Right hindlimb (tissue), 1 donor: ENCODE measurements around the gene MAD1L1.

ENCODE experiments used
- DNase-seq: peaks from one replicate; pipeline ENCODE4 v3.0.0-alpha.2; 2018

The MAD1L1 gene

DNA sequence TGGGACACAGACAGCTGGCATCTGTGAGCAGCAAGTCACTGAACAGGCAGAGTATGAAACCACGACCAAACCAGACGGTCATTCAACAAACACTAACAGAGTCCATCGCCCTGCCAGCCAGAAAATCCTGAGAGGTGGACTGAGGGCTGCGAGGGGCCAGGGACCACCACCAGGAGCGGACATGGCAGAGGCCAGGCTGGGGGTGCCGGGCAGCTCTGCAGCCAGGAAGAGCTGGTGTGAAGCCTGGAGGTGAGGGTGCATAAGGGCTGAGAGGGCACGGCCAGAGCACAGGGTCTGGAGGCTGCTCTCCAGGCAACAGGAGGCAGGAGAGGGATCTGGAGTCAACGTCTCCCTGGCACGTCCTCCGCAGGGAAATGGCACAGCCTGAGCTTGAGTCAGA is 15.5 kb downstream of the MAD1L1 start:
- DNase-seq, result no peak

DNA sequence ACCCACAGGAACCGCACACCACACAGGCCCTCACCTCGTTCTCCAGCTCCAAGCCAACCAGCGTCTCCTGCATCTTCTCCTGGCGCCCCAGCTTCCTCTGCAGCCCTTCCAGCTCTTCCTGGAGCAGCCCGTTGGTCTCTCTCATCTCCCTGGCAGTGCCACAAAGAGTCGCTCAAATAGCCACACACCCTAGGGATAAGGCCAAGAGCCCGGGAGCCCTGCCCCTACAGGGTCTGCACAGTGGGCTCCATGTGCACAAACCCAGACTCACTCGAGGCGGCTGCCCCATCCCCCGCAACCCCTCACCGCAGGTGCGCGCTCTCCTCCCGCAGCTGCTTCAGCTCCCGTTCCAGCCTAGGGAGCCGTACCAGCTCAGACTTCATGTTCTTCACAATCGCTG is 16.9 kb downstream of the MAD1L1 start:
- no peak for DNase-seq

DNA sequence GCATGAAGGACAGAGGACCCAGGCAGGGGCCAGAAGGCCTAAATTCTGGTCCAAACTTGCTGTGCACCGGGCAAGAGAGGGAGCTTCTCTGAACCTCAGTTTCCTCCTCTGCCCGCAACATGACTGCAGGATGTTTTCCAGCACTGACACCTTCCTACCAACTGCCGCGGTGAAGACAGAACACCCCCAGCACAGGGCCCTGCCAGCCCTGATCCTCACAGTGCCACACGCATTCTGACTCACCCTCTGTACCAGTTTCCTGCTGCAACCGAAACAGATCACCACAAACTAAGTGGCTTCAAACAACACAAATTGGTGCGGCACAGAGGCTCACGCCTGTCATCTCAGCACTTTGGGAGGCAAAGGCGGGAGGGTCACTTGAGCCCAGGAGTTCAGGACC is 18.1 kb downstream of the MAD1L1 start:
- no peak for DNase-seq

DNA sequence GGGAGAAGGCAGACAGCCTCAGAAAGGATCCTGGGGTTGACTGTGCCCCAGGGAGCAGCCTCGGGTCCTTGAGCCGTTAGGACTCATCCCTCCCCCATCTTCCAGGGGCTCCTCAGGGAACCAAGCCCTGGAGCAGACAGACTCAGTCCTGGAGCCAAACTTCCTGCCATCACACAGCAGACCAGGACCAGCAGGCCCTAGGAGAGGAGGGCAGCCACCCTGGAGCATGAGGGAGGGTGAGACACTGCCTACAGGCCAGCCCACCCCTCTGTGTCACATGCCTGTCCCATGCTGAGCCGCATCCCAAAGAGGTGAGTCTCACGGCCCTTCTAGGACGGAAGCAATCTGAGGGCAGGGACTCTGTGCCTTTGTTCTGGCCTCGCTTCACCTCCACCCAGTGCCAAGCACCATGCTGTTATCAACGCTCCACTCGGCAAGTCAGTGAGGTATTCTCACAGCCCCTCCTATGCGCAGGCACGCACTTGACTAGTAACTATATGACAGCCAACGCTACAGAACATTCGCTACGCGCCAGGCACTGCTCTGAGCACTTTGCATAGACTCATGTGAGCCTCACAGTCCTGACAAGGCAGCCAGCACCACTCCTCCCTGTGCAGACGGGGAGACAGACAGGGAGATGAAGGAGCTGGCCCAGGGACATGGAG is 19.1 kb downstream of the MAD1L1 start:
- no peak for DNase-seq

DNA sequence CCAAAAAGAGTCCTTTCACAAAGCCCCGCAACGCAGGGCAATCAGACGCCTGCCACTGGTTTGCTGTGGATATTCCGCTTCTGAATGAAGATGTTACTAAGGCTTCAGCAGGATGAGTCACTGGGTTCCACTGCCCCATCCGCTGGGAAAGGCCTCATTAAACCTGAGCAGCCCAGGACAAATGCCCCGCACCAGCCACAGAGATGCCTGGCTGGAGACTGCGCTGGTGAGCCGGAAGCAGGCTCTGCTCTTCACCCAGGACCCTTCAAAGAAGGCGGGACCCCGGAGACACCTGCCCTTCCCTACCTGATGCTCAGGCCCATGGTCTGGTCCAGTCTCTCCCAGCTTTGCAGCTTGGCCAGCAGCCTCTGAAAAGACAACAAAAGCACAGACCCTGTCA is 19.8 kb downstream of the MAD1L1 start:
- no peak for DNase-seq

DNA sequence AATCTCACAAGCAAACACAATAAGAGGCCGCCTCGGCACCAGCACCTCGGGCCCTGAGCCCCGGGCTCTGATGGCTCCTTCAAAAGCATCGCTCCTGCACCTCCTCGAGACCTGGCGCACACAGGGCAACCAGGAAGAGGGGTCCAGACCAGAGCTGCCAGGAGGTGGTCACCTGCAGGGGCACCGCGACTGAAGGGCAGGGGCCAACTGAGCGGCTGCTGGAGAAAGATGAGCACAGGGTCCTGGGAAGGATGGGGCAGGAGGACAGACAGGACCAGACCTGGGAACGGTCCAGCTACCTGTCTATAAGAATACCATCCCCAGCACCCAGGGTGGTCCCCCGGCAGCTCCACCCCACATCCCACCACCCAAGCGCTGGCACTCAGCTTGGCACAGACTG is 20.8 kb downstream of the MAD1L1 start:
- no peak for DNase-seq

DNA sequence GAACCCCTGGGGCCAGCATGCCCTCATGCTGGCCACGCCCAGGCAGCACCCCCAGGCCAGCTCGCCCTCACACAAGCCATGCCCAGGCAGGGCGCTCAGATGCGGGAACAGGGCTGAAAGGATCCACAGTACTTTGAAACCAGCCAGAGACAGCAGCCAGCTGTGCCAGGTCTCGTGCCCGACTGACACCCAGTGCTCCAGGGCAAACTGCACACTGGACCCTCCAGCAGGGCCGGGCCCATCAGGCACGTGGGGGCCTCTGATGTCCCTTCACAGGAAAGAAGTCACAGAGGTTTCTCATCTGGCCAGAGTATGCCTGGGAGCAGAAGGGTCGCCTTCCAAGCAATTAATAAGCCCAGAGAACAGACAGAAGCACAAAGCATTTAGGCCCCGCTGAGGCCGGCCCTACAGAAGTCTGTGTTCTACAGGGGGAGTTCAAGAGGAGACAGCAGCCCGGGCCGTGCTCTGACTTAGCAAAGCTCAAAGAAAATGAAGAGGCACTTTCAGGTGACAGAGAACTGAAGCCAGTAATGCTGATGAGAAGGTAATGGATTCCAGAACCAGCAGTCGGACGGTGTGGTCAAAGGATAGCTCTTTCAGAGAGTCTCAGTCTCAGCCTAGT is 21.4 kb downstream of the MAD1L1 start:
- DNase-seq, result no peak

DNA sequence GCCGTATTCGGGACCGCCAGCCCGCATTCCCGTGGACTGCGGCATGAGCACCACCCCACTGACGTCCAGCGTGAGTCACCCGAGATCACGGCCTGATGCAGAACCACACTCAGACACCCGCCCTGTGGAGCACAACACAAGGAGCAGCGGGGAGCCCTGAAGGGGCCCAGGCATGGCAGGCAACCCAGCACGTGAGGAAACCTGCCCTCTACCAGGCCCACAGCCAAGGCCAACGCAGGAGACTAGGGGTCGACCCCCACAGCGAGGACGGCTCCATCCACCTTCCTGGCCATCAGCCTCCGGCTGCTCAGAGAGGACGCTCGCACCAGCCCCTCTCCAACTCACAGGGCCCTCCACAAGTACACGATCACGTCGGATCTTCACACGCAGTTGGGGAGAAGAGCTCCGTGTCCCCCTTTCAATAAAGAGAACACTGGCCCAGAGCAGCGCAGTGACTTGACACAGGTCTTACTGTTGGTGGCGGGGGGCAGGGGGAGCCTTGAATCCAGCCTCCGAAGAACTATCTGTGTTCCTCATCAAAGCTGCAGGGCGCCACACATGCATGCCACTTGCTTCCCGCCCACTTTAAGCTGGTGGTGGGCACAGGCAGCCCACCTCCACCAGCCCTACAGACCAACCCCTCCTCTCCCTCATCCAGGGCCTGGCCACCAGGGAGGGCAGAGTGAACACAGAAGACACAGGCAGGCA is 22.0 kb downstream of the MAD1L1 start:
- DNase-seq, result no peak

DNA sequence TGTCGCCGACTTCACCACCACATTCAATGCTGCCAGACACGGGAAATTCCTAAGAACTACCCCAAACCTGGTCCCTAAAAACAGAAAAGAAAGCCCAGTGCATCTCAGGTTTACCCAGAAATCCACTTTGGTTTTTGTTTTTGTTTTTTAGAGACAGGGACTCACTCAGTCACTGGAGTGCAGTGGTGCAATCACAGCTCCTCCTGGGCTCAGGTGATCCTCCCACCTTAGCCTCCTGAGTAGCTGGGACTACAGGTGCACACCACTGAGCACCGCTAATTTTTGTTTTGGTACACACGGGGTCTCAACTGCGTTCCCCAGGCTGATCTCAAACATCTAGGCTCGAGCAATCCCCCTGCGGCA is 22.8 kb downstream of the MAD1L1 start:
- DNase-seq, result no peak

DNA sequence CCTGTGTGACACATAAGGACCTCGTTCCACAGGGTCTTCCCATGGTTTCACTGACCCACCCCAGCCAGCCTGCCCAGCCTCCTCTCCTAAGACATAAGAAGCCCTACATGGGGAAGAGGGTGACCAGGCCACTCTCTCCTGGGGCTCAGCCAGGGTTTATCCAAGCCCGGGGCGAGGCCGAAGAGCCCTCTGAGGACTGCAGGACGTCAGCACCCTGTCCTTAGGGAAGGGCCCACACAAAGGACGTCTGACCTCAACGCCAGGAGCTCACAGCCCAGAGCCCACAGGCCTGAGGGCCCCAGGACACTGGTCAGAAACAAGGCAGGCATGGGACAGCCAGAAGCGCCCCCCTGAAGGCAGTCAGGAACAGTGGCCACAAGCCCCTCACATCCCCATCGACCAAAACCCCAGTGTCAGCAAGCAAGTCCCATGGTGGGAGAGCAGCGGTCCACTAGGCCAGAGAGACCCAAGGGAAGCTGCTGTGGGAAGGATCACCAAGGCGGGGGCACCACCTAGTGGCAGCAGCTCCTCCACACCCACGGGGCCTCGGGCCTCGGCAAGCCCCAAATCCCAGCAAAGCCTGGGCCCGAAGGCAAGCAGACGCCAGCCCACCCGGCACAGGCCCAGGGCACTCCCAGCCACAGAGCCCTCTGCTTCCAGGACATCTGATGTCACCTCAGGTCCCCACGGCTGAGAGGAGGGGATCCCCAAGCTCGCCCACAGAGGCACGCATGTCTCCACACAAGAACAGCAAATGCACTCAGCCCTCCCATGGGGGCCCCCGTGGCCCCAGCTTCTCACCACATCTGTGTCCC is 23.4 kb downstream of the MAD1L1 start:
- peak; percentile 78 for DNase-seq

DNA sequence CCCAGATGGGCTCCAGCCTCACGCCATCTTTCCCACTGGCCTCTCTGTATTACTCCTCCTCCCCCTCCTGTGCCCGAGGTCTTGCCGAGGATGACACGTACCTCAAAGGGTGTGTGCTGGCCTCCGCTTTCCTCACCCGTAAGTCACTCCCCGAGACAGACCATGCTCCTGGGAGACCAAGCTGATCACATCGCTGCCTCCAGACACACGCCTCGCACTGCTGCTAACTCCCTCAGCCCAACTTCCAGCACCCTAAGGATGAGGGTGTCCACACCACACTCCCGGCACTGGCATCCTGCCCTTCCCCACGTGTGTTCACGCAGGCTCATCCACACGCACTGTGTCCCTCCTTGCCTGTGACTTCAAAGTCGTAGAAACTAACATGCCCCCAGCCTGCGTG is 24.0 kb downstream of the MAD1L1 start:
- DNase-seq, result no peak

DNA sequence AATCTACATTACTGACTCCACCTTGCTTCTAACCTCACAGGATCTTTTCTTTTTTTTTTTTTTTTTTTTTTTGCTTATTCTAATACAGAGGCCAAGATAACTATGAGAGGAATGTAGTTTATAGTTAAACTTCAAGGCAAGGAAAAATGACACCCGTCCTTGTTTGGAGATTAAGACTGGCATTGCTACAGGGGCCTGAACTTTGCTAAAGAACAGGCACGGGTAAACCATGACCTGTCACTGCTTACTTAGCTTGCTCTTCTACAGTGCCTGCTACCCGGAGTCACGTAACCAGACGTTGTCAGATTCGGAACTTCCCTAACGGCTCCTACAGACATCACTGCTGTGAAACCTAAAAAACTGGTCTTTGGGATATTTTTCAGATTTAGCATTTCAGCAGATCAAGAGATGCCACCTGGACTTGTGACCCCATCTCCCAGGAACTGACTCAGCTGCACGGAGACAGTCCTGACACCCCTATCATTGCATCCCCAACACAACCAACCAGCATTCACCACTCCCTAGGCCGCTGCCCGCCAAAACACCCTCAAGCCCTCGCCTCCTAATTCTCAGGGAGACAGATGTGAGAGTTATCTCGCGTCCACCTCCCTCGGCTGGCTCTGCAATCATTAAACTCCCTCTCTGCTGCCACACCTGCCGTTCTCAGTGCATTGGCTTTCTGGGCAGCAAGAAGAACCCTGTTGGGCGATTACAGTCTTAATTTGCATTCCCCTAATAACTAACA is 27.5 kb downstream of the MAD1L1 start:
- DNase-seq, result no peak

DNA sequence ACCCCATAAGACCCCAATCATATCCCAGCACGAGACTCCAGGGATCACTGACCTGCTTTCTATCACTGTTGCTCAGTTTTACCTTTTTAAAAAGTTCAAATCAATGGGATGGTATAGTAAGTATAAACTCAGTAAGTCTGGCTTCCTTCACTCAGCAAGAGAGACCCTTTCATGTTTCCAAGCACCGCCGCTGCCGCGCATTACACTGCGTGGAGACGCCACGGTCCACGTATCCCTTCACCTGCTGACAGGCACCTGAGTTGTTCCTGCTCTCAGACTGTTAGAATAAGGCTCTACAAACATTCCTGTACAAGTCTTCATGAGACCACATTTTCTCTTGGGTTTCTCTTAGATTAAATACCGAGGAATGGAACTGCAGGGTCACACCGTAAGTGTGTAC is 28.3 kb downstream of the MAD1L1 start:
- no peak for DNase-seq

DNA sequence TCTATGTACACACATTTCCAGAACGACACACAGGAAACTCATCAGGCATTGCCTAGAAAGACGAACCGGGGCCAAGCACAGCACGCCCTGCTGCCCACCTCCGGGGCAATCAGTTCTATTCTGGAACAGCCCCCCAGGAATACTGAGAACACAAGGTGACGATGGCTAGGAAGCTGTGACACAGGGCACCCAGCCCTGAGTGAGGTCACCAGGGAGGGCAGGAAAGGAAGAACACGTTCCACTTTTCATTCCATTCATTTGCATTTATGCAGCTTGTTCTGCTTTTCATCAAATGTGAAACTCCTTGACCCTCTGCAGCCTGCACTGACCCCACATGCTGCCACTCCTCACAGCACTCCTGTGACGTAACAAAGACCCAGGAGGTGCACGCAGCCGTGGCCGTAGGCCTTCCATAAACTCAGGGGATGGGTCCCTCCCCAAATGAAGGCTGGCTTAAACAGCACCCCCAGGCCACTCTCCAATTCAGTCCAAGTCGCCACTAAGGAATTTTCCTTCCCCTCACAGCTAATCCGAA is 28.9 kb downstream of the MAD1L1 start:
- no peak for DNase-seq

DNA sequence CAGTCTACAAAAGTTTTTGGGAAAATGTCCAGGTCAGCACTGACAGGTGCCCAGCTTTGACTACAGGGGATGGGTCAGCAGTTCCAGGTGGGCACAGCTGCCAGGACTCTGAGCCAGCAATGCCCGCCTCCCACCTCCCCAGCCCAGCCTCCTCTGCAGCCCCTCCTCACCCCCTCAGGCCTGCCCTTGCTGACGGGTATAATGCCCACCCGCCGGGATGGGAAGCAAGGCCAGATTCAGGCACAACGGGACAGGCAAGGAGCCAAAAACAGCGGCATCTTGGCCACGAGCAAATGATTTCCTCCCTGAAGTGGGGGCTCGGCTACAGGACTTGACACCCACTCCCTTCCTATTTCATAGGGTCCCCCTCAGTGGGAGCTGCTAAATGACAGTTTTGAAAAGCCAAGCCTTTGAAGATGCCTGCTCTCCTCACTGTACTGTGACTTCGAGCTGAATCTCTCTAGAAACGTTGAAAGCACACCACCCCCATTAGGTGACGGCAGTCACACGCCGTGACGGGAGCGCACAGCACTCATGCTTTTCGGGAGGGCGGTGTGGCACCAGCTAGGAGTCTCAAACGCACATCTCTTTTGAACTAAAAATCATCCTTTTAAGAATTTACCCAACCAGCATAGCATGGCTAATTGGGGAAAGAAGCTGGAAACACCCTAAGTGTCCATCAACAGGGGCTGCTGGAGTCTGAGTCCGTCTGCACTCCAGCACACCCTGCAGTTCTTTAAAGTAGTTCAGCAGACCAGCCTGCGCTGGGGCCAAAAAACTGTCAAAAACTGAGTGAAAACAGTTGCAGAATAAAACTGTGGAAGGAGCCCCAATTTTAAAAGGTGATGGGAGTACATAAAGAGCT is 29.6 kb downstream of the MAD1L1 start:
- DNase-seq, result no peak

DNA sequence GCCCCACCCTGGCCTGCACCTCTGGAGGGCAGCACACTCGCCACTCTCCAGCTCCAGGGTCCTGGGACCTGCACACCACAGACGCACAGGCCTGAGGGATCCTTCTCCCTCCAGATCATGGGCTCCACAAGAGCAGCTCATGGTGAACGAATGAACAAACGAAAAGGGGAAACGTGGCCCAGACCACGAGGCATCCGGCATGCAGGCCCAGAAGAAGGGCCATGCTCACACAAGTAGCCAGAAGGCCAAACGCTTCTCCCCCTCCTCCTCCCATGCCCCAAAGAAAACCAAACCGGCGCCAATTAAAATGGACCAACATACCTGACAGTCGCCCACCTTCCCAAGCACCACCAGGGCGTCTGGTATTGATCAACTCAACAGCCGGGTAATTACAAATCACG is 30.4 kb downstream of the MAD1L1 start:
- DNase-seq, result no peak

DNA sequence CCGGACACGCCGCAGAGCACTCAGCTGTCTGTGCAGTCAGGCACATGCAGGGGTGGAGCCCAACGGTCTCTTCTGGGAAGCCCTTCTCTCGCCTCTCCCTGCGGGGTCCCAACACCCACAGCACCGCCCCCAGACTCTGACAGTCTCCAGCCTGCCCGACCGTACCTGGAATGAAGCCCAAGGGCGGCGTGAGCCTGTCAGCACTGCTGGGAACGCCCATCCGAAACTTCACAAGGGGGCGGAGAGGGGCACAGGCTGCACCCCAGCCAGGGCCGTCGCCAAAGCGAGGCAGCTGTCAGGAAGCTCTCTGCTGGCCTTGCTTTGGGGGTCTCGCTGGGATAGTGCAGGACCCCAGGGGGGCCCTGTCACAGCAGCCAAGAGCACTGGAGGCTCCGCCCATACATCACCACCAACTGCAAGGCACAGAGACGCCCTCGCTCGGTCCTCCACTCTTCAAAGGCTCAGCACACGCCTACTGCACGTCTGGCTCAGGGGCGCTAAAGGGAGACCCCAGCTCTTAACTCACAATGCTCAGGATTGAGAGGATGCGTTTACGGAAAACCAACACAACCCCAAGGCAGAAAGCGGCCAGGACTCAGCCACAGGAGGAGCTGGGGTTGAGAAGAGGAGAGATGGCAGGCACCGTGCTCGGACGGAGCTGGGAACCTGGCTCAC is 30.9 kb downstream of the MAD1L1 start:
- no peak for DNase-seq

DNA sequence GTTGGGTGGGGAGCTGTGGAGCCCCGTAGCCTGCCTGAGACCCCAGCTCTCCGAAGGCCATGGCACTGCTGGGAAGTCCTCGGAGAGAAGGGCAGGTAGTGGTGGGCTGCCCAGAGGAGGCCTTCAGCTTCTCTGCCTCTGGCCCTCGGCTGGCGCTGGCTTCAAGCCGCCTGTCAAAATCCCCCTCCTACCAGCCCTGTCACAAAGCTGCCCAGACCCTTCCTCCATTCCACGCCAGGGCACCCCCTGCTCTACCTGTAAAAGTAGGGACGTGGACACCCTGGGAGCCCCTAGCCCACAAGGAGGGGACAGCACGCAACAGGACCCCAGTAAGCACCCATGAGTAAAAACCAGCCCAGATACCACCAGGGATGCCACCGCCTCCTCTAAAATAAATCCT is 31.6 kb downstream of the MAD1L1 start:
- DNase-seq, result no peak

DNA sequence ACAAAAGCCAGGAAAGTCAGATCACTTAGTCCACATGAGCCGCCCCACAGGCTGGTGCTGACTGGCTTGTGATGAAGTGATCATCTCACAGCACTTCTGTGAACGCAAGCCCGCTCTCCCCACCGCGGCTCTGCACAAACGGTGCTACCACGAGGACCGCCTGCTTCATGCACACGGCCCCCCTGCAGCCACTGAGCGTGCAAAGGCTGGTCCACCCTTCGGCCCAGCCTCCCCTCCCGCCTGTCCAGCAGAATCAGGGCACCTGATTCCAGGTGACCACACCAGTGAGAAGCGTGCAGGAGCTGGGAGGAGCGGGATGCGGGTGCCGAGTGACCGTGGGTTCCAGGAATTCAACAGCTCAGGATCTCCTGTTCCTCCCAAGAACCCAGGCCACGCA is 32.2 kb downstream of the MAD1L1 start:
- no peak for DNase-seq

DNA sequence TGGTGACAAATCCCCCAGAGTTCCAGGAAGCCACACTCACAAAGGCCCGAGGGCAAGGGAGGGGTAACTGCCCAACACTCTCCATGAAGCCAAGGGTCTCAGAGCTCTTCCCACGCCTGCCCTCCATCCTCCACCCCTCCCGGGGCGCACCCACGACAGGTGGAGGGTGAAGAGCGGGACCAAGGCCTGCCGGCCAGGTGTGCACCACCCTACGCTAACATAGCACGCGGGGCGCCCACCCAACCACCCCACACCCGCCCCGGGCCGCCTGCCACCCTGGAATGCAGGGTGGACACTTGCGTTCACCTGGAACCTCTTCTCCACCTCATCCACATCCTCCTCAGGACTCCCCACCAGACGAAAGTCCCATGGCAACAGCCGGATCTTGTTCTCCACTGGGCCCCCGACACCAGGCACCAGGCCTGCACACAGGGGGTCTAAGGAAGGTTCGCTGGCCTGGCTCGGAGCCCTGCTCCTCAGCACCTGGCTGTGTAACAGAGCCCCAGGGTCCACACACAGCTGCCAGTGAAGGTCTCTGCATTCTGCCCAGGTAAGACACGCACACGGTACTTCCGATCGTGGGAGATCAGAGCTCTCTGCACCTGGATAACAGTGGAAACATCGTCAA is 32.7 kb downstream of the MAD1L1 start:
- DNase-seq, result no peak

DNA sequence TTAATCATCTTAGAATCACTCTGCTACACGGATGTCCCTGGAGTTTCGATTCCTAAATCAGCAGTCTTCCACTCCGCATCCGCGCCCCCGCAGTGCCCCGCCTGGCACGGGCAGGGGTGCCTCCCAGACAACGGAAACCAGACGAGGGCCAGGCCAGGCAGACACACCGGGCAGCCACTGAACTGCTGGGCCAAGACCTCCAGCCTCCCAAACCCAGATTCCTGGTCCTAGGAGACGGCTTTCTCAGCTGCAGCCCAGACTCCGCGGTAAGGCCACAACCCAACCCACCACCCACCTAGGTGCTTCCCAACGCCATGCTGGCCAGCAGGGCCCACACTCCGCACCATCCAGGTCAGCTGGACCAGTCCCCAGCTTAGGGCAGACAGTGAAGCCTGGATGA is 33.2 kb downstream of the MAD1L1 start:
- no peak for DNase-seq
